Upper lobe of left lung (tissue), 6 donors: ENCODE data around the gene PDE9A. TPM values are rescaled to one million over a fixed set of nuclear protein-coding genes. Genes with fewer than 3 reads are reported as not detected.

Experiments
- ATAC-seq, 2 donors: fragments of 200-7000 bp; cut with Tn5 transposase; one replicate each; pipeline ENCODE4 v1.9.1; 2022; ENCODE audit warnings: mild to moderate bottlenecking in 2 of 2, moderate library complexity in 2 of 2; ENCODE audit not compliant: low FRiP score in 2 of 2
- DNase-seq, 2 donors: peaks; one replicate each; pipeline ENCODE4 v3.0.0-alpha.2; 2019 to 2020
- H3K27ac ChIP-seq, 4 donors: fragments of 200-600 bp; sonication (generic); one replicate each; pipeline ENCODE4 v1.5.1; 2016 to 2019
- H3K27me3 ChIP-seq, 4 donors: fragments of 200-600 bp; sonication (generic); one replicate each; pipeline ENCODE4 v1.5.1; 2017 to 2019
- H3K36me3 ChIP-seq, 4 donors: fragments of 200-600 bp; sonication (generic); one replicate each; pipeline ENCODE4 v1.5.1; 2016 to 2019
- H3K4me1 ChIP-seq, 4 donors: fragments of 200-600 bp; sonication (generic); one replicate each; pipeline ENCODE4 v1.5.1; 2018 to 2019
- H3K4me3 ChIP-seq, 4 donors: fragments of 200-600 bp; sonication (generic); one replicate each; pipeline ENCODE4 v1.5.1; 2017 to 2019; ENCODE audit warnings: mild to moderate bottlenecking in 2 of 4, moderate library complexity in 1 of 4
- H3K9me3 ChIP-seq, 4 donors: fragments of 200-600 bp; sonication (generic); one replicate each; pipeline ENCODE4 v1.5.1; 2018 to 2019
- EP300 ChIP-seq, 4 donors: sonication (generic); formaldehyde crosslinking; IDR thresholded peaks; one replicate each; pipeline ENCODE4 v1.5.1; 2017; ENCODE audit warnings: antibody characterized with exemption in 4 of 4, control low read depth in 2 of 4
- POLR2A ChIP-seq, 4 donors: fragments of 450-650 bp; IDR thresholded peaks; one replicate each; pipeline ENCODE4 v1.5.1; 2016 to 2017; ENCODE audit warnings: antibody characterized with exemption in 4 of 4, mild to moderate bottlenecking in 2 of 4
- POLR2AphosphoS5 ChIP-seq, 2 donors: sonication (generic); formaldehyde crosslinking; IDR thresholded peaks; one replicate each; pipeline ENCODE4 v1.5.1; 2017; ENCODE audit warnings: antibody characterized with exemption in 2 of 2
- WGBS, 2 donors: methylation state at CpG; one replicate each; pipeline ENCODE4 v1.1.5; 2017 to 2018; 5-methylcytosine and 5-hydroxymethylcytosine counted together
- total RNA-seq, 6 donors: library from RNA; depleted of rRNA in 4 of 6; stranded (reverse); fragments of >200 nt in 4 of 6; gene quantifications; one replicate each; pipeline versions ENCODE4 v1.1.0 to v1.2.1, GENCODE V29; 2016 to 2021
- TF ChIP-seq, protein P1 (sequence below), 6 experiments: fragments of 450-650 bp in 4 of 6; fragments of 200-600 bp in 2 of 6; sonication (generic) in 2 of 6; IDR thresholded peaks; one replicate each; pipeline ENCODE4 v1.5.1; 2016 to 2019; ENCODE audit warnings: antibody characterized with exemption in 6 of 6
- donor health status: DM: no; HTN: no; CAD: no; lungs with moderate emphysema.
- donor health status: DM: no; HTN: yes; CAD: no; lungs with severe emphysema.

The PDE9A gene
- total RNA-seq, 6 donors from 2014 or later: 4.0 to 12.4 (median 6.6) TPM

GRCh38 chr21:42748620-42749176 lies 95.3 kb downstream of the PDE9A start:
- H3K27ac ChIP-seq: peak overlapping the region in 1 of 4 donors; percentile 24
- ATAC-seq (no peak), DNase-seq (no peak)
- H3K4me3 ChIP-seq: no peak overlapping the region
- no peaks in the 10 kb centered on the region for H3K9me3 ChIP-seq
- H3K4me1 ChIP-seq: peaks cover 0 to 14% (median 10%) of the 10 kb centered on the region in 4 donors
- 71 to 75% methylated on average over 13 of the region's 13 CpGs for WGBS, 2 donors
- no peak for TF ChIP-seq POLR2A (IDR thresholded peaks at IDR 0.05)
- TF ChIP-seq, protein P1, sequence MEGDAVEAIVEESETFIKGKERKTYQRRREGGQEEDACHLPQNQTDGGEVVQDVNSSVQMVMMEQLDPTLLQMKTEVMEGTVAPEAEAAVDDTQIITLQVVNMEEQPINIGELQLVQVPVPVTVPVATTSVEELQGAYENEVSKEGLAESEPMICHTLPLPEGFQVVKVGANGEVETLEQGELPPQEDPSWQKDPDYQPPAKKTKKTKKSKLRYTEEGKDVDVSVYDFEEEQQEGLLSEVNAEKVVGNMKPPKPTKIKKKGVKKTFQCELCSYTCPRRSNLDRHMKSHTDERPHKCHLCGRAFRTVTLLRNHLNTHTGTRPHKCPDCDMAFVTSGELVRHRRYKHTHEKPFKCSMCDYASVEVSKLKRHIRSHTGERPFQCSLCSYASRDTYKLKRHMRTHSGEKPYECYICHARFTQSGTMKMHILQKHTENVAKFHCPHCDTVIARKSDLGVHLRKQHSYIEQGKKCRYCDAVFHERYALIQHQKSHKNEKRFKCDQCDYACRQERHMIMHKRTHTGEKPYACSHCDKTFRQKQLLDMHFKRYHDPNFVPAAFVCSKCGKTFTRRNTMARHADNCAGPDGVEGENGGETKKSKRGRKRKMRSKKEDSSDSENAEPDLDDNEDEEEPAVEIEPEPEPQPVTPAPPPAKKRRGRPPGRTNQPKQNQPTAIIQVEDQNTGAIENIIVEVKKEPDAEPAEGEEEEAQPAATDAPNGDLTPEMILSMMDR (IDR thresholded peaks at IDR 0.05): no peak
- TF ChIP-seq POLR2AphosphoS5 (IDR thresholded peaks at IDR 0.05): no peak
- TF ChIP-seq EP300 (IDR thresholded peaks at IDR 0.05): no peak
- H3K36me3 ChIP-seq: no peaks in the 10 kb centered on the region
- no peaks in the 10 kb centered on the region for H3K27me3 ChIP-seq

- Histone ChIP-seq H3K27me3 (no peaks in the 10 kb centered on the region), H3K9me3 (no peaks in the 10 kb centered on the region), H3K27ac (no peak overlapping the region), H3K4me1 (peaks cover 0 to 14% (median 10%) of the 10 kb centered on the region in 4 donors), H3K4me3 (no peak overlapping the region), H3K36me3 (peaks cover 0 to 3% (median 0%) of the 10 kb centered on the region in 4 donors)
- no peak for TF ChIP-seq POLR2AphosphoS5 (IDR thresholded peaks at IDR 0.05)
- TF ChIP-seq, protein P1 (IDR thresholded peaks at IDR 0.05): no peak
- TF ChIP-seq EP300 (IDR thresholded peaks at IDR 0.05): no peak
- no peak for TF ChIP-seq POLR2A (IDR thresholded peaks at IDR 0.05)
- DNase-seq (no peak), ATAC-seq (no peak)
- WGBS, 2 donors: 89 to 90% methylated on average over 23 of the region's 23 CpGs
Observed at GRCh38 chr21:42750737-42751530, 97.5 kb downstream of the PDE9A start.

GRCh38 chr21:42751866-42752265 lies 98.4 kb downstream of the PDE9A start:
- peaks cover 0 to 14% (median 8%) of the 10 kb centered on the region in 4 donors for H3K4me1 ChIP-seq
- WGBS, 2 donors: 93 to 97% methylated on average over 9 of the region's 9 CpGs
- no peaks in the 10 kb centered on the region for H3K9me3 ChIP-seq
- peaks cover 0 to 4% (median 0%) of the 10 kb centered on the region in 4 donors for H3K36me3 ChIP-seq
- no peak overlapping the region for H3K4me3 ChIP-seq
- DNase-seq: no peak
- TF ChIP-seq POLR2A (IDR thresholded peaks at IDR 0.05) (no peak), EP300 (IDR thresholded peaks at IDR 0.05) (no peak), POLR2AphosphoS5 (IDR thresholded peaks at IDR 0.05) (no peak)
- TF ChIP-seq, protein P1 (IDR thresholded peaks at IDR 0.05): no peak
- H3K27ac ChIP-seq: no peak overlapping the region
- no peaks in the 10 kb centered on the region for H3K27me3 ChIP-seq
- no peak for ATAC-seq

DNA sequence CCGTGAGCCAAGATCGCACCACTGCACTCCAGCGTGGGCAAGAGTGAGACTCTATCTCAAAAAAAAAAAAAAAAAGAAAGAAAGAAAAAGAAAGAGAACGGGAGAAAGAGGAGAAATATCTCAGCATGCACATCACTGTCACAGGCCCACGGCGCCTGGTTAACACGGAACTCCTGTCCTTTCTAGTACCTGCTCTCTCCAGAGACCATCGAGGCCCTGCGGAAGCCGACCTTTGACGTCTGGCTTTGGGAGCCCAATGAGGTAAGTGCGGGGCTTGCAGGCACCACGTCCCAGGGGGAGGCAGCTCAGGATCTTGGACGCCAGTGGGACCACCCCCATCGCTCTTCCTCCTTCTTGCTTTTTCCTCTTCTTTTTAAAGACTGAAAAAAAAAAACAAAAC lies 100.4 kb downstream of the PDE9A start:
- Histone ChIP-seq H3K27me3 (no peaks in the 10 kb centered on the region), H3K4me3 (no peak overlapping the region), H3K27ac (no peak overlapping the region), H3K36me3 (peaks cover 0 to 4% (median 0%) of the 10 kb centered on the region in 4 donors), H3K4me1 (peaks cover 0 to 5% (median 0%) of the 10 kb centered on the region in 4 donors), H3K9me3 (no peaks in the 10 kb centered on the region)
- TF ChIP-seq EP300 (IDR thresholded peaks at IDR 0.05) (no peak), POLR2AphosphoS5 (IDR thresholded peaks at IDR 0.05) (no peak)
- WGBS, 2 donors: 93 to 97% methylated on average over 12 to 15 of the region's 15 CpGs
- DNase-seq: no peak
- no peak for ATAC-seq

- Histone ChIP-seq H3K9me3 (no peaks in the 10 kb centered on the region), H3K27ac (no peak overlapping the region), H3K36me3 (peaks cover 0 to 4% (median 0%) of the 10 kb centered on the region in 4 donors), H3K4me3 (no peak overlapping the region), H3K4me1 (peaks cover 0 to 1% (median 0%) of the 10 kb centered on the region in 4 donors), H3K27me3 (no peaks in the 10 kb centered on the region)
- 83 to 91% methylated on average over 11 to 14 of the region's 14 CpGs for WGBS, 2 donors
- ATAC-seq (no peak), DNase-seq (no peak)
- TF ChIP-seq, protein P1 (IDR thresholded peaks at IDR 0.05): no peak
- TF ChIP-seq EP300 (IDR thresholded peaks at IDR 0.05) (no peak), POLR2AphosphoS5 (IDR thresholded peaks at IDR 0.05) (no peak), POLR2A (IDR thresholded peaks at IDR 0.05) (no peak)
Observed at GRCh38 chr21:42754270-42754933, 101.0 kb downstream of the PDE9A start.
